GM12878 (cell line): Measurements from ENCODE around the gene FXYD7. TPM values are rescaled to one million over a fixed set of nuclear protein-coding genes. Genes with fewer than 3 reads are reported as not detected.

Experiments used
- ATAC-seq: fragments of 200-7000 bp; cut with Tn5 transposase; 3 replicates; pipeline ENCODE4 v1.9.1; 2020; ENCODE audit warnings: mild to moderate bottlenecking, moderate library complexity
- BruUV-seq: library from RNA; stranded (reverse); fragments of 400-500 nt; replicated peaks from 2 replicates; lab custom pipeline; 2021; lab: Mats Ljungman, UMichigan
- CTCF ChIA-PET: fragments of 300-600 bp; sonication (Branson Sonifier 250); formaldehyde crosslinking; extraction: SDS; loops from one replicate; lab custom pipeline; 2021; ENCODE audit warnings: inconsistent platforms; lab: Yijun Ruan, JAX
- POLR2A ChIA-PET: fragments of 350-600 bp; formaldehyde crosslinking; extraction: SDS; loops from one replicate; lab custom pipeline; 2021; ENCODE audit warnings: inconsistent platforms; lab: Charles Lee
- RAD21 ChIA-PET: fragments of 300-600 bp; sonication (Branson Sonifier 250); formaldehyde crosslinking; loops from one replicate; lab custom pipeline; 2023; ENCODE audit warnings: antibody characterized with exemption; ENCODE audit not compliant: unreplicated experiment; lab: Charles Lee
- SMC1A ChIA-PET: fragments of 300-600 bp; sonication (Branson Sonifier 250); formaldehyde crosslinking; loops from one replicate; lab custom pipeline; 2023; ENCODE audit not compliant: unreplicated experiment, uncharacterized antibody; lab: Charles Lee
- DNase-seq: peaks from one replicate; pipeline ENCODE4 v3.0.0-alpha.2; 2011; ENCODE audit warnings: low read depth, low spot score
- FAIRE-seq: peaks from 3 replicates; lab custom pipeline; 2011; peaks lifted over from hg19 to GRCh38; lab: Jason Lieb, UNC
- H2AFZ ChIP-seq: 2 replicates; pipeline ENCODE4 v1.6.0; 2011; ENCODE audit warnings: low read depth, low read length, control low read depth; ENCODE audit not compliant: control insufficient read depth
- H3K27ac ChIP-seq: 2 replicates; pipeline ENCODE4 v1.5.1; 2011; ENCODE audit warnings: control low read depth; ENCODE audit not compliant: control insufficient read depth, insufficient read depth
- H3K27me3 ChIP-seq, 2 experiments: replicated peaks in 1 of 2; 2 replicates each; pipeline versions ENCODE4 v1.6.0 to v1.6.1; 2011; ENCODE audit warnings: low read length in 1 of 2; ENCODE audit not compliant: control insufficient read depth in 2 of 2, insufficient read depth in 2 of 2
- H3K36me3 ChIP-seq, 2 experiments: 2 replicates each; pipeline ENCODE4 v1.5.1; 2011; ENCODE audit warnings: low read length in 1 of 2; ENCODE audit not compliant: control insufficient read depth in 2 of 2, insufficient read depth in 2 of 2
- H3K4me1 ChIP-seq: 2 replicates; pipeline ENCODE4 v1.6.1; 2011; ENCODE audit warnings: mild to moderate bottlenecking, low read length, moderate library complexity, mixed read lengths; ENCODE audit not compliant: control insufficient read depth, insufficient read depth
- H3K4me2 ChIP-seq: 2 replicates; pipeline ENCODE4 v1.6.0; 2011; ENCODE audit warnings: control low read depth; ENCODE audit not compliant: control insufficient read depth, insufficient read depth
- H3K4me3 ChIP-seq: fragments of 200-600 bp; sonication (generic); 2 replicates; pipeline ENCODE4 v1.5.1; 2016
- H3K79me2 ChIP-seq: 2 replicates; pipeline ENCODE4 v1.6.0; 2011; ENCODE audit warnings: low read length; ENCODE audit not compliant: control insufficient read depth, insufficient read depth
- H3K9ac ChIP-seq: 2 replicates; pipeline ENCODE4 v1.8.0; 2011; ENCODE audit warnings: low read length, control low read depth, mixed read lengths; ENCODE audit not compliant: control insufficient read depth, insufficient read depth
- H3K9me3 ChIP-seq: replicated peaks from 3 replicates; pipeline ENCODE4 v1.5.1; 2011; ENCODE audit warnings: mild to moderate bottlenecking, low read length; ENCODE audit not compliant: control insufficient read depth, insufficient read depth
- H4K20me1 ChIP-seq: 2 replicates; pipeline ENCODE4 v1.6.0; 2011; ENCODE audit not compliant: control insufficient read depth, insufficient read depth
- ATF3 ChIP-seq: IDR thresholded peaks from 2 replicates; pipeline ENCODE4 v1.6.1; 2011; ENCODE audit warnings: low read depth, mild to moderate bottlenecking, low read length, moderate library complexity, borderline replicate concordance; ENCODE audit errors: extremely low read depth
- CBX5 ChIP-seq: sonication (generic); IDR thresholded peaks from 2 replicates; pipeline ENCODE4 v1.6.1; 2016; ENCODE audit warnings: low read depth, moderate library complexity, mild to moderate bottlenecking, inconsistent platforms
- CREM ChIP-seq: IDR thresholded peaks from 2 replicates; pipeline ENCODE4 v1.6.1; 2014; ENCODE audit warnings: antibody characterized with exemption, low read depth
- EP300 ChIP-seq, 2 experiments: fragments of 150-350 bp in 1 of 2; IDR thresholded peaks; 2 replicates each; pipeline ENCODE4 v1.6.1; 2011 to 2012; ENCODE audit warnings: low read depth in 2 of 2, low read length in 2 of 2, borderline replicate concordance in 1 of 2, improper control_type of control experiment in 1 of 2, inconsistent platforms in 1 of 2; ENCODE audit not compliant: control insufficient read depth in 1 of 2
- FOXM1 ChIP-seq: IDR thresholded peaks from 2 replicates; pipeline ENCODE4 v1.6.1; 2012; ENCODE audit warnings: low read depth, mild to moderate bottlenecking, inconsistent platforms, low read length, moderate library complexity
- HCFC1 ChIP-seq: fragments of 150-350 bp; IDR thresholded peaks from 2 replicates; pipeline ENCODE4 v1.6.1; 2014; ENCODE audit warnings: low read length
- HDAC2 ChIP-seq: fragments of 200-600 bp; sonication (generic); IDR thresholded peaks from 2 replicates; pipeline ENCODE4 v1.6.1; 2017
- IKZF2 ChIP-seq, 2 experiments: fragments of 450-650 bp; IDR thresholded peaks; 2 replicates each; pipeline ENCODE4 v1.6.1; 2017; ENCODE audit warnings: mild to moderate bottlenecking in 2 of 2, moderate library complexity in 2 of 2
- JUND ChIP-seq: IDR thresholded peaks from 2 replicates; pipeline ENCODE4 v1.6.1; 2012; ENCODE audit warnings: low read depth, mild to moderate bottlenecking, low read length, improper control_type of control experiment, moderate library complexity
- MLLT1 ChIP-seq: fragments of 450-650 bp; IDR thresholded peaks from 2 replicates; pipeline ENCODE4 v1.6.1; 2016; ENCODE audit warnings: mild to moderate bottlenecking
- NBN ChIP-seq: fragments of 450-650 bp; IDR thresholded peaks from 2 replicates; pipeline ENCODE4 v1.6.1; 2016
- NFXL1 ChIP-seq: fragments of 450-650 bp; IDR thresholded peaks from 2 replicates; pipeline ENCODE4 v1.6.1; 2017; ENCODE audit warnings: antibody characterized with exemption, mild to moderate bottlenecking, borderline replicate concordance
- NR2F1 ChIP-seq: fragments of 450-650 bp; conservative IDR thresholded peaks from 2 replicates; pipeline ENCODE4 v1.6.1; 2017; ENCODE audit warnings: mild to moderate bottlenecking
- SIX5 ChIP-seq: IDR thresholded peaks from 2 replicates; pipeline ENCODE4 v1.6.1; 2011; ENCODE audit warnings: mild to moderate bottlenecking, low read depth, low read length, moderate library complexity; ENCODE audit not compliant: severe bottlenecking
- SPI1 ChIP-seq: IDR thresholded peaks from 2 replicates; pipeline ENCODE4 v1.6.1; 2011; ENCODE audit warnings: low read depth, mild to moderate bottlenecking, low read length, moderate library complexity, borderline replicate concordance; ENCODE audit not compliant: insufficient read depth
- SUPT20H ChIP-seq: IDR thresholded peaks from 2 replicates; pipeline ENCODE4 v1.6.1; 2011; ENCODE audit warnings: low read depth, mild to moderate bottlenecking, low read length, moderate library complexity, borderline replicate concordance; ENCODE audit not compliant: control insufficient read depth
- SUZ12 ChIP-seq: fragments of 200-600 bp; sonication (generic); IDR thresholded peaks from one replicate; pipeline ENCODE4 v1.6.1; 2018; ENCODE audit warnings: antibody characterized with exemption, mild to moderate bottlenecking; ENCODE audit not compliant: unreplicated experiment
- TCF12 ChIP-seq: IDR thresholded peaks from 2 replicates; pipeline ENCODE4 v1.6.1; 2011; ENCODE audit warnings: low read depth, mild to moderate bottlenecking, low read length
- YBX1 ChIP-seq: fragments of 450-650 bp; IDR thresholded peaks from 2 replicates; pipeline ENCODE4 v1.6.1; 2016; ENCODE audit warnings: antibody characterized with exemption
- YY1 ChIP-seq: IDR thresholded peaks from 2 replicates; pipeline ENCODE4 v1.6.1; 2011; ENCODE audit warnings: low read depth, mild to moderate bottlenecking, low read length
- ZNF207 ChIP-seq: fragments of 450-650 bp; IDR thresholded peaks from 2 replicates; pipeline ENCODE4 v1.6.1; 2014; ENCODE audit warnings: antibody characterized with exemption, mild to moderate bottlenecking, borderline replicate concordance
- ZNF217 ChIP-seq: fragments of 450-650 bp; IDR thresholded peaks from 2 replicates; pipeline ENCODE4 v1.6.1; 2017; ENCODE audit warnings: antibody characterized with exemption, mild to moderate bottlenecking
- ZNF274 ChIP-seq: IDR thresholded peaks from one replicate; pipeline ENCODE4 v1.8.0; 2011; ENCODE audit not compliant: insufficient read length, insufficient read depth
- ZZZ3 ChIP-seq: IDR thresholded peaks from 2 replicates; pipeline ENCODE4 v1.6.1; 2011; ENCODE audit warnings: low read depth; ENCODE audit not compliant: control insufficient read depth, insufficient read length
- WGBS: methylation state at CpG from one replicate; pipeline ENCODE4 v1.1.6; 2016; ENCODE audit warnings: low lambda C conversion rate; ENCODE audit not compliant: insufficient replicate concordance, insufficient coverage; ENCODE audit errors: missing lambda C conversion rate; 5-methylcytosine and 5-hydroxymethylcytosine counted together
- in situ Hi-C: fragments of 300-500 bp; cut with MboI; formaldehyde crosslinking; loops from 9 replicates; pipeline ENCODE4 v1.14.3; 2018; ENCODE audit warnings: mixed read lengths
- intact Hi-C: fragments of 100-400 bp; cut with micrococcal nuclease; formaldehyde crosslinking; loops from one replicate; pipeline ENCODE4 v1.14.2; 2022; ENCODE audit not compliant: unreplicated experiment
- polyA plus RNA-seq, 11 experiments: library from polyadenylated mRNA; depleted of rRNA in 4 of 11; unstranded in 6 of 11; stranded (reverse) in 5 of 11; fragments of >200 nt; fragmentation: Nextera tagmentation in 4 of 11; fragmentation: Illumina TruSeq in 1 of 11; extraction: Ambion mirVana in 4 of 11; extraction: Trizol in 1 of 11; gene quantifications; 1 replicate in 1 of 11; 2 replicates in 10 of 11; pipeline versions ENCODE4 v1.2.1 to v1.2.3, GENCODE V29; 2011 to 2016; ENCODE audit warnings: inconsistent platforms in 2 of 11, missing spikeins in 2 of 11, low read depth in 1 of 11
- total RNA-seq, 4 experiments: library from RNA; depleted of rRNA in 3 of 4; stranded (reverse); fragments of >200 nt in 3 of 4; fragmentation: Illumina TruSeq in 1 of 4; extraction: Trizol in 1 of 4; gene quantifications; 2 replicates each; pipeline versions ENCODE4 v1.2.1 to v1.2.3, GENCODE V29; 2013 to 2021

The FXYD7 gene
- total and polyA plus RNA-seq, 10 of the 15 experiments (the other 5 are each of a cell fraction or from before 2014, with no cell fraction given): 0.07 to 0.28 (median 0.12) TPM; not detected in 7

GRCh38 chr19:35136977-35137702 is 5.9 kb upstream of the FXYD7 start:
- Histone ChIP-seq H3K4me2 (no peak overlapping the region), H3K27ac (no peak overlapping the region), H3K4me1 (peaks cover 11% of the 10 kb centered on the region), H3K9me3 (no peaks in the 10 kb centered on the region), H2AFZ (no peak overlapping the region), H3K4me3 (no peak overlapping the region), H3K36me3 (no peaks in the 10 kb centered on the region), H4K20me1 (no peaks in the 10 kb centered on the region), H3K27me3 (peaks cover 0 to 1% of the 10 kb centered on the region in 2 experiments; a peak in 1 of 4 replicates), H3K79me2 (no peaks in the 10 kb centered on the region), H3K9ac (no peak overlapping the region)
- ChIA-PET RAD21 (interaction anchor here (1.0 to 3.0 kb wide), 5 partner anchors 13 to 93 kb away, joined by 3 to 30 read pairs (median 5); no protein-coding TSS in a partner anchor), SMC1A (interaction anchor here (0.6 to 3.8 kb wide), 9 partner anchors 9 to 119 kb away, joined by 3 to 30 read pairs (median 7); partner anchors contain the start of gene FXYD3), CTCF (interaction anchor here (0.6 to 5.0 kb wide), 24 partner anchors 10 to 382 kb away, joined by 3 to 75 read pairs (median 4); partner anchors contain the start of genes FXYD3 and FXYD5), POLR2A (interaction anchor here (1.2 kb wide), 1 partner anchor 13 kb away, joined by 6 read pairs; no protein-coding TSS in a partner anchor)
- DNase-seq: no peak
- FAIRE-seq: no peak
- no peak for ATAC-seq
- in situ Hi-C loops: loop anchor here (5.0 kb wide), 1 partner anchor 70 kb away; no protein-coding TSS in a partner anchor
- intact Hi-C loops: loop anchor here (10.0 kb wide), 1 partner anchor 162 kb away; no protein-coding TSS in a partner anchor
- WGBS: 12% methylated on average over 9 of the region's 9 CpGs
- no TSS peak for BruUV-seq
- no peak for TF ChIP-seq SPI1
- TF ChIP-seq NFXL1: no peak
- no peak for TF ChIP-seq SUPT20H
- TF ChIP-seq HDAC2: no peak
- TF ChIP-seq NR2F1: 0 out of 2 replicates have a peak, but pooled peaks have one; percentile 14
- no peak for TF ChIP-seq ZNF207
- TF ChIP-seq SIX5: no peak
- no peak for TF ChIP-seq TCF12
- no peak for TF ChIP-seq ZNF274
- no peak for TF ChIP-seq CBX5
- TF ChIP-seq ATF3: no peak
- TF ChIP-seq CREM: no peak
- TF ChIP-seq MLLT1: peak; percentile 59
- peak in 1 of 2 experiments; percentile 56; a peak in 1 of 4 replicates for TF ChIP-seq IKZF2 (IDR thresholded peaks at IDR 0.05)
- 0 out of 4 replicates have a peak, but pooled peaks of 1 of the 2 experiments have one; percentile 23 for TF ChIP-seq EP300 (IDR thresholded peaks at IDR 0.05; ENCODE audit: borderline replicate concordance in 1 of 2, control insufficient read depth in 1 of 2, low read depth in 2 of 2, low read length in 2 of 2)
- TF ChIP-seq YY1: no peak
- TF ChIP-seq NBN: peak; percentile 79; the same call in 1 of the 2 replicates
- TF ChIP-seq SUZ12: no peak
- TF ChIP-seq JUND: no peak
- no peak for TF ChIP-seq HCFC1
- TF ChIP-seq ZNF217: no peak
- no peak for TF ChIP-seq ZZZ3
- TF ChIP-seq FOXM1: no peak
- no peak for TF ChIP-seq YBX1
